K562 (cell line): ENCODE data around the gene KIAA1210. TPM values are rescaled to one million over a fixed set of nuclear protein-coding genes. Genes with fewer than 3 reads are reported as not detected.

Experiments
- ATAC-seq: fragments of 200-7000 bp; cut with Tn5 transposase; 3 replicates; pipeline ENCODE4 v1.9.1; 2020; ENCODE audit warnings: moderate library complexity
- BruUV-seq: library from RNA; stranded (reverse); fragments of 400-500 nt; replicated peaks from 2 replicates; lab custom pipeline; 2021; lab: Mats Ljungman, UMichigan
- CTCF ChIA-PET: fragments of 300-600 bp; formaldehyde crosslinking; extraction: SDS; loops from one replicate; lab custom pipeline; 2021; ENCODE audit warnings: low intra/inter-chr PET ratio; lab: Yijun Ruan, JAX
- POLR2A ChIA-PET: fragments of 300-600, 350-650 bp; sonication (Branson Sonifier 250); formaldehyde crosslinking; extraction: SDS; loops from one replicate; lab custom pipeline; 2021; ENCODE audit warnings: antibody characterized with exemption, inconsistent platforms; lab: Yijun Ruan, JAX
- DNase-seq, 4 experiments: peaks; one replicate each; pipeline versions ENCODE4 v3.0.0 to v3.0.0-alpha.2; 2011 to 2018; ENCODE audit warnings: low spot score in 3 of 4, mixed read lengths in 3 of 4; ENCODE audit errors: extremely low read depth in 1 of 4
- FAIRE-seq: peaks from 2 replicates; lab custom pipeline; 2011; peaks lifted over from hg19 to GRCh38; lab: Jason Lieb, UNC
- H2AFZ ChIP-seq: 2 replicates; pipeline ENCODE4 v1.6.0; 2011; ENCODE audit warnings: low read depth, low read length, control low read depth, inconsistent platforms
- H3K27ac ChIP-seq: fragments of 200-600 bp; 3 replicates; pipeline ENCODE4 v1.8.0; 2011; ENCODE audit warnings: low read depth, mild to moderate bottlenecking, control low read depth, inconsistent platforms, low read length, moderate library complexity, mixed read lengths; ENCODE audit errors: extremely low read depth
- H3K27me3 ChIP-seq, 2 experiments: fragments of 300-600 bp in 1 of 2; 2 replicates in 1 of 2; 3 replicates in 1 of 2; pipeline versions ENCODE4 v1.6.0 to v1.8.0; 2011; ENCODE audit warnings: inconsistent platforms in 2 of 2, low read length in 2 of 2, mild to moderate bottlenecking in 1 of 2, mixed read lengths in 1 of 2, moderate library complexity in 1 of 2; ENCODE audit not compliant: control insufficient read depth in 2 of 2, insufficient read depth in 2 of 2
- H3K36me3 ChIP-seq: fragments of 300-600 bp; 3 replicates; pipeline ENCODE4 v1.8.0; 2011; ENCODE audit warnings: mild to moderate bottlenecking, low read length, inconsistent platforms; ENCODE audit not compliant: control insufficient read depth, insufficient read depth
- H3K4me1 ChIP-seq, 2 experiments: fragments of 200-600 bp in 1 of 2; replicated peaks in 1 of 2; 2 replicates in 1 of 2; 3 replicates in 1 of 2; pipeline versions ENCODE4 v1.5.1 to v1.8.0; 2011; ENCODE audit warnings: inconsistent platforms in 2 of 2, low read length in 2 of 2, mild to moderate bottlenecking in 1 of 2, mixed read lengths in 1 of 2, moderate library complexity in 1 of 2; ENCODE audit not compliant: control insufficient read depth in 2 of 2, insufficient read depth in 2 of 2
- H3K4me2 ChIP-seq: 2 replicates; pipeline ENCODE4 v1.6.1; 2011; ENCODE audit warnings: low read length, control low read depth, inconsistent platforms, mixed read lengths; ENCODE audit not compliant: insufficient read depth
- H3K4me3 ChIP-seq: fragments of 200-600 bp; sonication (generic), shearing (Covaris generic); 2 replicates; pipeline ENCODE4 v1.5.1; 2016; ENCODE audit warnings: control low read depth, inconsistent platforms
- H3K79me2 ChIP-seq: fragments of 200-600 bp; 3 replicates; pipeline ENCODE4 v1.8.0; 2011; ENCODE audit warnings: low read length, inconsistent platforms; ENCODE audit not compliant: control insufficient read depth, insufficient read depth
- H3K9ac ChIP-seq, 2 experiments: 2 replicates each; pipeline versions ENCODE4 v1.6.0 to v1.6.1; 2011; ENCODE audit warnings: low read depth in 2 of 2, low read length in 2 of 2, control low read depth in 1 of 2, inconsistent platforms in 1 of 2, mild to moderate bottlenecking in 1 of 2, mixed read lengths in 1 of 2; ENCODE audit not compliant: insufficient read depth in 1 of 2
- H3K9me1 ChIP-seq: one replicate; pipeline ENCODE4 v1.6.0; 2011; ENCODE audit warnings: inconsistent platforms, mild to moderate bottlenecking, low read length, moderate library complexity; ENCODE audit not compliant: control insufficient read depth, insufficient read depth
- H3K9me3 ChIP-seq: replicated peaks from 2 replicates; pipeline ENCODE4 v1.5.1; 2011; ENCODE audit warnings: low read depth, low read length, inconsistent platforms; ENCODE audit not compliant: control insufficient read depth, insufficient read depth
- H4K20me1 ChIP-seq: replicated peaks from 2 replicates; pipeline ENCODE4 v1.6.1; 2011; ENCODE audit warnings: low read length, inconsistent platforms, mixed read lengths; ENCODE audit not compliant: control insufficient read depth, insufficient read depth
- CHD4 ChIP-seq: fragments of 200-600 bp; sonication (generic); IDR thresholded peaks from 3 replicates; pipeline ENCODE4 v1.6.1; 2012; ENCODE audit warnings: low read depth, mild to moderate bottlenecking, mixed read lengths, low read length, inconsistent platforms; ENCODE audit not compliant: insufficient read depth, insufficient replicate concordance, poor library complexity, severe bottlenecking
- E2F6 ChIP-seq, 2 experiments: IDR thresholded peaks; 2 replicates each; pipeline ENCODE4 v1.6.1; 2011; ENCODE audit warnings: borderline replicate concordance in 1 of 2, control low read depth in 1 of 2, low read depth in 1 of 2, low read length in 1 of 2, mild to moderate bottlenecking in 1 of 2, mixed read lengths in 1 of 2, moderate library complexity in 1 of 2; ENCODE audit not compliant: insufficient read depth in 1 of 2, insufficient read length in 1 of 2, poor library complexity in 1 of 2, severe bottlenecking in 1 of 2; ENCODE audit errors: extremely low read depth in 1 of 2
- EP300 ChIP-seq: IDR thresholded peaks from 2 replicates; pipeline ENCODE4 v1.6.1; 2012; ENCODE audit warnings: low read length, improper control_type of control experiment
- GABPB1 ChIP-seq: sonication (generic); formaldehyde crosslinking; IDR thresholded peaks from 2 replicates; pipeline ENCODE4 v1.8.0; 2022; ENCODE audit warnings: mild to moderate bottlenecking, missing genetic modification reagents
- KHSRP ChIP-seq: fragments of 450-650 bp; IDR thresholded peaks from 2 replicates; pipeline ENCODE4 v1.6.1; 2017
- MECOM ChIP-seq: fragments of 250-450 bp; sonication (Bioruptor Pico); IDR thresholded peaks from 2 replicates; pipeline ENCODE4 v1.8.0; 2022; ENCODE audit warnings: inconsistent platforms
- STAG1 ChIP-seq: sonication (generic); formaldehyde crosslinking; IDR thresholded peaks from 2 replicates; pipeline ENCODE4 v1.5.0; 2020; ENCODE audit warnings: missing genetic modification reagents, borderline replicate concordance
- THAP7 ChIP-seq: fragments of 250-450 bp; sonication (Bioruptor Pico); IDR thresholded peaks from 2 replicates; pipeline ENCODE4 v1.5.0; 2021
- THRB ChIP-seq: fragments of 450-650 bp; formaldehyde crosslinking; conservative IDR thresholded peaks from 2 replicates; pipeline ENCODE4 v1.4.0; 2022; ENCODE audit warnings: mild to moderate bottlenecking, missing genetic modification characterization
- XRCC5 ChIP-seq: fragments of 200-400 bp; formaldehyde crosslinking; IDR thresholded peaks from 2 replicates; pipeline ENCODE4 v1.6.1; 2017; ENCODE audit warnings: low read depth, mild to moderate bottlenecking, low read length
- ZBTB11 ChIP-seq, 3 experiments: fragments of 200-800 bp in 1 of 3; fragments of 250-450 bp in 1 of 3; fragments of 450-650 bp in 1 of 3; sonication (Bioruptor Pico) in 1 of 3; sonication (Bioruptor generic) in 1 of 3; formaldehyde crosslinking in 1 of 3; IDR thresholded peaks; 2 replicates each; pipeline versions ENCODE4 v1.6.1 to v1.8.0; 2016 to 2022; ENCODE audit warnings: mild to moderate bottlenecking in 2 of 3, missing genetic modification characterization in 2 of 3, missing compliant biosample characterization in 1 of 3, moderate library complexity in 1 of 3
- ZBTB34 ChIP-seq: fragments of 250-450 bp; sonication (Bioruptor Pico); IDR thresholded peaks from 2 replicates; pipeline ENCODE4 v1.8.0; 2021; ENCODE audit warnings: mild to moderate bottlenecking, moderate library complexity
- WGBS: fragments of 100-300 bp; shearing (Covaris generic); methylation state at CpG from one replicate; pipeline ENCODE4 v1.1.6; 2016; ENCODE audit warnings: low coverage, mixed read lengths; ENCODE audit not compliant: insufficient coverage; ENCODE audit errors: missing lambda C conversion rate; 5-methylcytosine and 5-hydroxymethylcytosine counted together
- in situ Hi-C: fragments of 300-500 bp; cut with MboI; formaldehyde crosslinking; loops from 4 replicates; pipeline ENCODE4 v1.15.0; 2018; ENCODE audit warnings: inconsistent platforms, mixed read lengths
- intact Hi-C: fragments of 100-400 bp; cut with micrococcal nuclease; formaldehyde crosslinking; loops from 2 replicates; pipeline ENCODE4 v1.14.2; 2022
- polyA plus RNA-seq, 8 experiments: library from polyadenylated mRNA; depleted of rRNA in 4 of 8; stranded (reverse) in 5 of 8; unstranded in 3 of 8; fragments of >200 nt; fragmentation: Nextera tagmentation in 2 of 8; fragmentation: Illumina TruSeq in 1 of 8; extraction: Ambion mirVana in 2 of 8; extraction: Trizol in 1 of 8; gene quantifications; 2 replicates each; pipeline versions ENCODE4 v1.2.1 to v1.2.3, GENCODE V29; 2011 to 2014; ENCODE audit warnings: inconsistent platforms in 1 of 8, missing spikeins in 1 of 8
- total RNA-seq, 7 experiments: library from RNA; depleted of rRNA in 6 of 7; stranded (reverse); fragments of >200 nt in 6 of 7; fragmentation: Illumina TruSeq in 2 of 7; extraction: Trizol in 2 of 7; gene quantifications; 2 replicates each; pipeline versions ENCODE4 v1.2.1 to v1.2.3, GENCODE V29; 2011 to 2021; ENCODE audit warnings: low replicate concordance in 1 of 7

Gene KIAA1210
- total and polyA plus RNA-seq, 9 of the 15 experiments (the other 6 are each of a cell fraction or from before 2014, with no cell fraction given) = not detected

- Histone ChIP-seq H3K79me2 (no peaks in the 10 kb centered on the region), H3K4me1 (no peaks in the 10 kb centered on the region), H4K20me1 (no peaks in the 10 kb centered on the region), H3K4me2 (no peak overlapping the region), H2AFZ (no peak overlapping the region), H3K9me1 (no peaks in the 10 kb centered on the region), H3K9ac (no peak overlapping the region), H3K27ac (no peak overlapping the region), H3K27me3 (no peaks in the 10 kb centered on the region), H3K36me3 (no peaks in the 10 kb centered on the region), H3K4me3 (no peak overlapping the region), H3K9me3 (no peaks in the 10 kb centered on the region)
- in situ Hi-C loops (no loop called here), intact Hi-C loops (no loop called here)
- FAIRE-seq (no peak), ATAC-seq (no peak), DNase-seq (no peak)
- no TSS peak for BruUV-seq
- ChIA-PET CTCF (no interaction called here), POLR2A (no interaction called here)
- WGBS = 0% methylated on average over 2 of the region's 2 CpGs
- TF ChIP-seq E2F6 (IDR thresholded peaks at IDR 0.05; ENCODE audit: borderline replicate concordance in 1 of 2, extremely low read depth in 1 of 2, insufficient read depth in 1 of 2, insufficient read length in 1 of 2, low read depth in 1 of 2, low read length in 1 of 2, poor library complexity in 1 of 2, severe bottlenecking in 1 of 2) = no peak
- no peak for TF ChIP-seq CHD4
- no peak for TF ChIP-seq KHSRP
- no peak for TF ChIP-seq MECOM (CRISPR knock-in tag)
- TF ChIP-seq EP300 = no peak
- no peak for TF ChIP-seq ZBTB34 (CRISPR knock-in tag)
- no peak for TF ChIP-seq THRB (CRISPR knock-in tag)
- TF ChIP-seq STAG1 (CRISPR knock-in tag) = no peak
- TF ChIP-seq GABPB1 (CRISPR knock-in tag) = no peak
- no peak for TF ChIP-seq XRCC5
- TF ChIP-seq THAP7 (CRISPR knock-in tag) = no peak
- TF ChIP-seq ZBTB11 (CRISPR knock-in tag; IDR thresholded peaks at IDR 0.05) = no peak
Observed at GRCh38 chrX:119055687-119056086, 71.9 kb downstream of the KIAA1210 start.
